IMR-90 (cell line): Measurements from ENCODE around the gene IL1RAPL1. TPM values are rescaled to one million over a fixed set of nuclear protein-coding genes. Genes with fewer than 3 reads are reported as not detected.

Experiments used
- ATAC-seq: fragments of 200-7000 bp; cut with Tn5 transposase; 2 replicates; pipeline ENCODE4 v1.9.1; 2020; ENCODE audit warnings: low read depth, mild to moderate bottlenecking, moderate library complexity
- BruUV-seq: library from RNA; stranded (reverse); fragments of 400-500 nt; replicated peaks from 2 replicates; lab custom pipeline; 2021; lab: Mats Ljungman, UMichigan
- CTCF ChIA-PET: fragments of 300-600 bp; formaldehyde crosslinking; extraction: SDS; loops from one replicate; lab custom pipeline; 2021; ENCODE audit warnings: antibody characterized with exemption; lab: Yijun Ruan, JAX
- POLR2A ChIA-PET: fragments of 300-600 bp; sonication (Branson Sonifier 250); formaldehyde crosslinking; loops from one replicate; lab custom pipeline; 2022; ENCODE audit warnings: antibody characterized with exemption; ENCODE audit not compliant: unreplicated experiment; lab: Charles Lee
- DNase-seq: peaks from one replicate; pipeline ENCODE4 v3.0.0; 2013
- H2AFZ ChIP-seq: replicated peaks from 2 replicates; pipeline ENCODE3; 2013; ENCODE audit warnings: low read length, mild to moderate bottlenecking; ENCODE audit not compliant: poor library complexity
- H2AK5ac ChIP-seq: 2 replicates; pipeline ENCODE4 v1.6.1; 2013; ENCODE audit warnings: low read depth, low read length, inconsistent platforms
- H2AK9ac ChIP-seq: replicated peaks from 2 replicates; pipeline ENCODE3; 2013; ENCODE audit warnings: mild to moderate bottlenecking, low read depth, low read length, moderate library complexity; ENCODE audit not compliant: poor library complexity
- H2BK120ac ChIP-seq: 2 replicates; pipeline ENCODE4 v1.6.1; 2013; ENCODE audit warnings: low read depth, low read length, inconsistent platforms
- H2BK15ac ChIP-seq: 3 replicates; pipeline ENCODE4 v1.6.1; 2013; ENCODE audit warnings: low read depth, low read length, inconsistent platforms
- H2BK20ac ChIP-seq: 2 replicates; pipeline ENCODE4 v1.6.1; 2013; ENCODE audit warnings: low read depth, mild to moderate bottlenecking, inconsistent platforms, low read length, moderate library complexity
- H2BK5ac ChIP-seq: 2 replicates; pipeline ENCODE4 v1.6.1; 2013; ENCODE audit warnings: mild to moderate bottlenecking, low read depth, low read length, inconsistent platforms; ENCODE audit not compliant: poor library complexity, severe bottlenecking
- H3K14ac ChIP-seq: replicated peaks from 2 replicates; pipeline ENCODE4 v1.6.1; 2013; ENCODE audit warnings: low read depth, low read length, inconsistent platforms
- H3K18ac ChIP-seq: 2 replicates; pipeline ENCODE4 v1.6.1; 2013; ENCODE audit warnings: low read depth, low read length, control low read depth
- H3K23ac ChIP-seq: 2 replicates; pipeline ENCODE4 v1.6.1; 2013; ENCODE audit warnings: low read depth, low read length, inconsistent platforms
- H3K27ac ChIP-seq: 2 replicates; pipeline ENCODE4 v1.5.1; 2013; ENCODE audit warnings: mild to moderate bottlenecking, control low read depth, low read length; ENCODE audit not compliant: insufficient read depth
- H3K27me3 ChIP-seq: 2 replicates; pipeline ENCODE4 v1.6.1; 2013; ENCODE audit warnings: low read length; ENCODE audit not compliant: control insufficient read depth, insufficient read depth
- H3K36me3 ChIP-seq: 2 replicates; pipeline ENCODE4 v1.6.1; 2013; ENCODE audit warnings: low read length, mixed read lengths; ENCODE audit not compliant: control insufficient read depth, insufficient read depth
- H3K4ac ChIP-seq: 2 replicates; pipeline ENCODE4 v1.6.1; 2013; ENCODE audit warnings: low read depth, low read length, inconsistent platforms
- H3K4me1 ChIP-seq: 2 replicates; pipeline ENCODE4 v1.6.1; 2013; ENCODE audit warnings: low read length, mixed read lengths; ENCODE audit not compliant: control insufficient read depth, insufficient read depth
- H3K4me2 ChIP-seq: 2 replicates; pipeline ENCODE4 v1.6.1; 2013; ENCODE audit warnings: low read depth, mild to moderate bottlenecking, control low read depth, low read length, moderate library complexity
- H3K4me3 ChIP-seq: 2 replicates; pipeline ENCODE4 v1.5.1; 2013; ENCODE audit warnings: low read depth, mild to moderate bottlenecking, control low read depth, low read length, moderate library complexity; ENCODE audit not compliant: insufficient read depth
- H3K56ac ChIP-seq: 2 replicates; pipeline ENCODE4 v1.6.1; 2013; ENCODE audit warnings: low read length, inconsistent platforms; ENCODE audit not compliant: insufficient read depth; ENCODE audit errors: extremely low read depth
- H3K79me1 ChIP-seq, 2 experiments: 2 replicates each; pipeline ENCODE4 v1.6.1; 2013; ENCODE audit warnings: low read length in 2 of 2, inconsistent platforms in 1 of 2, low read depth in 1 of 2
- H3K9ac ChIP-seq: 2 replicates; pipeline ENCODE4 v1.6.1; 2013; ENCODE audit warnings: low read depth, low read length, control low read depth
- H3K9me1 ChIP-seq: 2 replicates; pipeline ENCODE4 v1.6.1; 2013; ENCODE audit warnings: low read length, inconsistent platforms; ENCODE audit not compliant: insufficient read depth
- H3K9me3 ChIP-seq: 2 replicates; pipeline ENCODE4 v1.6.1; 2013; ENCODE audit warnings: low read length; ENCODE audit not compliant: control insufficient read depth, insufficient read depth
- H4K20me1 ChIP-seq: 2 replicates; pipeline ENCODE4 v1.6.1; 2013; ENCODE audit warnings: low read length, inconsistent platforms; ENCODE audit not compliant: insufficient read depth
- H4K5ac ChIP-seq: 2 replicates; pipeline ENCODE4 v1.6.1; 2013; ENCODE audit warnings: mild to moderate bottlenecking, low read depth, low read length, control low read depth
- H4K8ac ChIP-seq, 2 experiments: 2 replicates each; pipeline ENCODE4 v1.6.1; 2013; ENCODE audit warnings: low read depth in 2 of 2, low read length in 2 of 2, control low read depth in 1 of 2, inconsistent platforms in 1 of 2
- H4K91ac ChIP-seq: 2 replicates; pipeline ENCODE4 v1.6.1; 2013; ENCODE audit warnings: low read depth, low read length, inconsistent platforms; ENCODE audit not compliant: insufficient read depth
- BHLHE40 ChIP-seq: fragments of 150-350 bp; IDR thresholded peaks from 2 replicates; pipeline ENCODE4 v1.6.1; 2016; ENCODE audit warnings: mild to moderate bottlenecking, low read depth, low read length
- CEBPB ChIP-seq: IDR thresholded peaks from 2 replicates; pipeline ENCODE4 v1.6.1; 2012; ENCODE audit warnings: low read depth, low read length, improper control_type of control experiment
- CHD1 ChIP-seq: IDR thresholded peaks from 2 replicates; pipeline ENCODE4 v1.6.1; 2012; ENCODE audit warnings: low read depth, low read length, improper control_type of control experiment
- FOS ChIP-seq: fragments of 150-350 bp; IDR thresholded peaks from 2 replicates; pipeline ENCODE4 v1.6.1; 2016; ENCODE audit warnings: low read depth, low read length
- MAFK ChIP-seq: IDR thresholded peaks from 2 replicates; pipeline ENCODE4 v1.6.1; 2012; ENCODE audit warnings: low read depth, low read length, improper control_type of control experiment
- MAZ ChIP-seq: IDR thresholded peaks from 2 replicates; pipeline ENCODE4 v1.6.1; 2012; ENCODE audit warnings: low read depth, mild to moderate bottlenecking, low read length, improper control_type of control experiment, moderate library complexity, borderline replicate concordance
- MXI1 ChIP-seq: IDR thresholded peaks from 2 replicates; pipeline ENCODE4 v1.6.1; 2012; ENCODE audit warnings: low read depth, mild to moderate bottlenecking, low read length, moderate library complexity, borderline replicate concordance
- NFE2L2 ChIP-seq: fragments of 150-350 bp; IDR thresholded peaks from 2 replicates; pipeline ENCODE4 v1.6.1; 2016; ENCODE audit warnings: low read depth, mild to moderate bottlenecking, low read length
- POLR2A ChIP-seq: IDR thresholded peaks from 2 replicates; pipeline ENCODE4 v1.6.1; 2012; ENCODE audit warnings: mild to moderate bottlenecking, low read depth, low read length
- RAD21 ChIP-seq: IDR thresholded peaks from 2 replicates; pipeline ENCODE4 v1.6.1; 2012; ENCODE audit warnings: low read length, improper control_type of control experiment
- RCOR1 ChIP-seq: IDR thresholded peaks from 2 replicates; pipeline ENCODE4 v1.6.1; 2012; ENCODE audit warnings: mild to moderate bottlenecking, low read length, improper control_type of control experiment; ENCODE audit not compliant: insufficient replicate concordance
- RFX5 ChIP-seq: IDR thresholded peaks from 2 replicates; pipeline ENCODE4 v1.8.0; 2012; ENCODE audit warnings: low read depth, mild to moderate bottlenecking, low read length, moderate library complexity
- SMC3 ChIP-seq: fragments of 150-350 bp; IDR thresholded peaks from 2 replicates; pipeline ENCODE4 v1.6.1; 2016; ENCODE audit warnings: low read depth, mild to moderate bottlenecking, antibody characterized with exemption, low read length, moderate library complexity
- WGBS, 2 experiments: methylation state at CpG; one replicate each; pipeline versions ENCODE4 v1.1.5 to v1.1.7; 2013; ENCODE audit warnings: missing lambda C conversion rate in 2 of 2; ENCODE audit not compliant: insufficient read length in 1 of 2; ENCODE audit errors: extremely low coverage in 2 of 2; 5-methylcytosine and 5-hydroxymethylcytosine counted together
- dilution Hi-C: fragments of 300-500 bp; cut with HindIII; formaldehyde crosslinking; loops from one replicate; pipeline ENCODE4 v1.14.3; 2018; ENCODE audit warnings: low sequenced_read_pairs; ENCODE audit not compliant: unreplicated experiment
- in situ Hi-C: fragments of 300-500 bp; cut with MboI; formaldehyde crosslinking; loops from 3 replicates; pipeline ENCODE4 v1.14.3; 2019; ENCODE audit warnings: low sequenced_read_pairs, inconsistent platforms, mixed read lengths
- intact Hi-C: fragments of 100-400 bp; cut with micrococcal nuclease; formaldehyde crosslinking; loops from 2 replicates; pipeline ENCODE4 v1.10.0; 2022
- polyA plus RNA-seq, 3 experiments: library from polyadenylated mRNA; depleted of rRNA; stranded (reverse); fragments of >200 nt; gene quantifications; 2 replicates each; pipeline ENCODE4 v1.2.3, GENCODE V29; 2012; ENCODE audit warnings: low replicate concordance in 1 of 3
- total RNA-seq: library from RNA; depleted of rRNA; stranded (reverse); fragments of >200 nt; gene quantifications from 2 replicates; pipeline ENCODE4 v1.2.3, GENCODE V29; 2012
- TF ChIP-seq, protein P1 (sequence below): conservative IDR thresholded peaks from 2 replicates; pipeline ENCODE4 v1.5.1; 2012; ENCODE audit warnings: mild to moderate bottlenecking, low read depth, low read length, improper control_type of control experiment
- TF ChIP-seq, protein P2 (sequence below): fragments of 150-350 bp; IDR thresholded peaks from 2 replicates; pipeline ENCODE4 v1.6.1; 2016; ENCODE audit warnings: low read depth, mild to moderate bottlenecking, low read length, moderate library complexity, borderline replicate concordance
- TF ChIP-seq, protein P3 (sequence below): fragments of 150-350 bp; IDR thresholded peaks from 2 replicates; pipeline ENCODE4 v1.6.1; 2017; ENCODE audit warnings: mild to moderate bottlenecking, antibody characterized with exemption, low read length, low read depth

The IL1RAPL1 gene
- total and polyA plus RNA-seq, 2 of the 4 experiments (the other 2 are of a cell fraction) = 1.5 to 9.0 TPM

DNA sequence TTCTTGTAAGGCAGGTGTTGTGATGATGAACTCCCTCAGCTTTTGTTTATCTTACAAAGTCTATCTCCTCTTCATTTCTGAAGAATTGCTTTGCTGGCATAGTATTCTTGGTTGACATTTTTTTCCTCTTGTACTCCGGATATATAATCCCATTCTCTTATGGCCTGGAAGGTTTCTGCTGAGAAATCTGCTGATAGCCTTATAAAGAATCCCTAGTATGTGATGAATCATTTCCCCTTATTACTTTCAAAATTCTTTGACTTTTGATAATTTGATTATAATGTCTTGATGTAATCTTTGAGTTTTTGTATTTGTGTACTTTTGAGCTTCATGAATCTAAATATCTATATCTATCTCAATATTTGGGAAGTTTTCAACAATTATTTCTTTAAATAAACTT lies 972.8 kb downstream of the IL1RAPL1 start:
- Histone ChIP-seq H4K20me1 (no peaks in the 10 kb centered on the region), H2BK20ac (no peak overlapping the region), H3K27me3 (no peaks in the 10 kb centered on the region), H3K9me1 (no peaks in the 10 kb centered on the region), H2BK5ac (no peak overlapping the region), H3K27ac (no peak overlapping the region), H3K4me3 (no peak overlapping the region), H3K14ac (no peak overlapping the region), H2BK120ac (no peak overlapping the region), H3K36me3 (no peaks in the 10 kb centered on the region), H2AK5ac (no peak overlapping the region), H2BK15ac (no peak overlapping the region), H2AFZ (no peak overlapping the region), H3K4me1 (no peaks in the 10 kb centered on the region), H3K4me2 (no peak overlapping the region), H3K79me1 (no peaks in the 10 kb centered on the region), H2AK9ac (no peak overlapping the region), H3K56ac (no peak overlapping the region), H4K8ac (no peak overlapping the region), H4K5ac (no peak overlapping the region), H3K9ac (no peak overlapping the region), H3K4ac (no peak overlapping the region), H3K9me3 (peaks cover 9% of the 10 kb centered on the region), H4K91ac (no peak overlapping the region), H3K23ac (no peak overlapping the region), H3K18ac (no peak overlapping the region)
- no TSS peak for BruUV-seq
- ChIA-PET POLR2A (no interaction called here), CTCF (no interaction called here)
- ATAC-seq (no peak), DNase-seq (no peak)
- dilution Hi-C loops = no loop called here
- intact Hi-C loops = no loop called here
- no CpG with 5 or more reads among the region's 1 CpG for WGBS, 2 experiments
- in situ Hi-C loops = no loop called here
- TF ChIP-seq CEBPB (no peak), FOS (no peak), BHLHE40 (no peak), MXI1 (no peak), MAZ (no peak), RCOR1 (no peak), SMC3 (no peak), NFE2L2 (no peak), POLR2A (no peak), CHD1 (no peak), RFX5 (no peak), MAFK (no peak), RAD21 (no peak)
- TF ChIP-seq, protein P1, sequence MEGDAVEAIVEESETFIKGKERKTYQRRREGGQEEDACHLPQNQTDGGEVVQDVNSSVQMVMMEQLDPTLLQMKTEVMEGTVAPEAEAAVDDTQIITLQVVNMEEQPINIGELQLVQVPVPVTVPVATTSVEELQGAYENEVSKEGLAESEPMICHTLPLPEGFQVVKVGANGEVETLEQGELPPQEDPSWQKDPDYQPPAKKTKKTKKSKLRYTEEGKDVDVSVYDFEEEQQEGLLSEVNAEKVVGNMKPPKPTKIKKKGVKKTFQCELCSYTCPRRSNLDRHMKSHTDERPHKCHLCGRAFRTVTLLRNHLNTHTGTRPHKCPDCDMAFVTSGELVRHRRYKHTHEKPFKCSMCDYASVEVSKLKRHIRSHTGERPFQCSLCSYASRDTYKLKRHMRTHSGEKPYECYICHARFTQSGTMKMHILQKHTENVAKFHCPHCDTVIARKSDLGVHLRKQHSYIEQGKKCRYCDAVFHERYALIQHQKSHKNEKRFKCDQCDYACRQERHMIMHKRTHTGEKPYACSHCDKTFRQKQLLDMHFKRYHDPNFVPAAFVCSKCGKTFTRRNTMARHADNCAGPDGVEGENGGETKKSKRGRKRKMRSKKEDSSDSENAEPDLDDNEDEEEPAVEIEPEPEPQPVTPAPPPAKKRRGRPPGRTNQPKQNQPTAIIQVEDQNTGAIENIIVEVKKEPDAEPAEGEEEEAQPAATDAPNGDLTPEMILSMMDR = no peak
- TF ChIP-seq, protein P2, sequence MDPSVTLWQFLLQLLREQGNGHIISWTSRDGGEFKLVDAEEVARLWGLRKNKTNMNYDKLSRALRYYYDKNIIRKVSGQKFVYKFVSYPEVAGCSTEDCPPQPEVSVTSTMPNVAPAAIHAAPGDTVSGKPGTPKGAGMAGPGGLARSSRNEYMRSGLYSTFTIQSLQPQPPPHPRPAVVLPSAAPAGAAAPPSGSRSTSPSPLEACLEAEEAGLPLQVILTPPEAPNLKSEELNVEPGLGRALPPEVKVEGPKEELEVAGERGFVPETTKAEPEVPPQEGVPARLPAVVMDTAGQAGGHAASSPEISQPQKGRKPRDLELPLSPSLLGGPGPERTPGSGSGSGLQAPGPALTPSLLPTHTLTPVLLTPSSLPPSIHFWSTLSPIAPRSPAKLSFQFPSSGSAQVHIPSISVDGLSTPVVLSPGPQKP = no peak
- TF ChIP-seq, protein P3, sequence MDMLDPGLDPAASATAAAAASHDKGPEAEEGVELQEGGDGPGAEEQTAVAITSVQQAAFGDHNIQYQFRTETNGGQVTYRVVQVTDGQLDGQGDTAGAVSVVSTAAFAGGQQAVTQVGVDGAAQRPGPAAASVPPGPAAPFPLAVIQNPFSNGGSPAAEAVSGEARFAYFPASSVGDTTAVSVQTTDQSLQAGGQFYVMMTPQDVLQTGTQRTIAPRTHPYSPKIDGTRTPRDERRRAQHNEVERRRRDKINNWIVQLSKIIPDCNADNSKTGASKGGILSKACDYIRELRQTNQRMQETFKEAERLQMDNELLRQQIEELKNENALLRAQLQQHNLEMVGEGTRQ = no peak
